Measurements from ENCODE around the gene NOSIP.
A peak's percentile ranks its signal among the peaks of the same experiment; 100 is the strongest.

NOSIP gene

DNA sequence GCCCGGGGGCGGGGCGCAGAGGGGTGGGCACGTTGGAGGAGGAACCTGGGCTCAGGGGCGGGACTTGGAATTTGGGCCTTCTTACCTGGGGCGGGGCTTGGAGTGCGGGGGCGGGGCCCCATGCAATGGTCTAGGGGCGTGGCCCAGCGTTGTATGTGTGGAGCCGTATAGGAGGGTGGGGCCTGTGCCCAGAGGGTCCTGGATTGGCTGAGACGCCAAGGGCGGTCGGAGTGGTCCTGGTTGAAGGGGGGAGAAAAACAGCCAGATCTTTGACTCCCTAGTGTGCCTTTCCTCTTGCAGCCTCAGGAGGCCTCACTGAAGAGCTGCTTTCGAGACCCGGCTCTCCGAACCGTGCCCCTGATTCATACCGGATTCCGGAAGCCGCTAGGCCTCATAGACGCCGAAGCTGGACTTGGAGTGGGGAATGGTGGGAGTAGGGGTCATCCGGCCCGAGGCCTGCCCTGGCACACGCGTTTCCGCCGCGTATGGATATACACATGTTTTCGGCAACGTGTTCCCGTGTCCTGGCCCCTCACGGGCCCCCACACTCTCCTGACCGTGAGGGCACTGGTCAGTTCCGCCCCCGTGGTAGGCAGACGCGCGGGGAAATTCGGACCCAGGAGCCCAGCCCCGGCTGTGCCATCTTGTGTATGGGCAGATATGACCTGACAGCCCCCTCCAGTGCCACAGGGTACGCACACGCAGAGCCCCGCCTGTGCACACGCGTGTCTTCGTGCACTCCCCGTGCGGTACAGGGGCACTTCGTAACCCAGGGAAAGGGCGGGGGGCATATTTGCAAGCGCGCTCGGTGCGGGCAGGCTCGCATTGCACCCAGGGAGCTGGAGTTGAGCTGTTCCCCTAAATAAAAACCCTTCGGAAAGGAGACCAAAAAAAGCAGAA lies 10.0 kb upstream of the NOSIP start:
- peak overlapping the region; percentile 99 for H3K27ac ChIP-seq
- TF ChIP-seq, protein P1, sequence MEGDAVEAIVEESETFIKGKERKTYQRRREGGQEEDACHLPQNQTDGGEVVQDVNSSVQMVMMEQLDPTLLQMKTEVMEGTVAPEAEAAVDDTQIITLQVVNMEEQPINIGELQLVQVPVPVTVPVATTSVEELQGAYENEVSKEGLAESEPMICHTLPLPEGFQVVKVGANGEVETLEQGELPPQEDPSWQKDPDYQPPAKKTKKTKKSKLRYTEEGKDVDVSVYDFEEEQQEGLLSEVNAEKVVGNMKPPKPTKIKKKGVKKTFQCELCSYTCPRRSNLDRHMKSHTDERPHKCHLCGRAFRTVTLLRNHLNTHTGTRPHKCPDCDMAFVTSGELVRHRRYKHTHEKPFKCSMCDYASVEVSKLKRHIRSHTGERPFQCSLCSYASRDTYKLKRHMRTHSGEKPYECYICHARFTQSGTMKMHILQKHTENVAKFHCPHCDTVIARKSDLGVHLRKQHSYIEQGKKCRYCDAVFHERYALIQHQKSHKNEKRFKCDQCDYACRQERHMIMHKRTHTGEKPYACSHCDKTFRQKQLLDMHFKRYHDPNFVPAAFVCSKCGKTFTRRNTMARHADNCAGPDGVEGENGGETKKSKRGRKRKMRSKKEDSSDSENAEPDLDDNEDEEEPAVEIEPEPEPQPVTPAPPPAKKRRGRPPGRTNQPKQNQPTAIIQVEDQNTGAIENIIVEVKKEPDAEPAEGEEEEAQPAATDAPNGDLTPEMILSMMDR (conservative IDR thresholded peaks at IDR 0.05) = 0 out of 2 replicates have a peak, but pooled peaks have one; percentile 12

DNA sequence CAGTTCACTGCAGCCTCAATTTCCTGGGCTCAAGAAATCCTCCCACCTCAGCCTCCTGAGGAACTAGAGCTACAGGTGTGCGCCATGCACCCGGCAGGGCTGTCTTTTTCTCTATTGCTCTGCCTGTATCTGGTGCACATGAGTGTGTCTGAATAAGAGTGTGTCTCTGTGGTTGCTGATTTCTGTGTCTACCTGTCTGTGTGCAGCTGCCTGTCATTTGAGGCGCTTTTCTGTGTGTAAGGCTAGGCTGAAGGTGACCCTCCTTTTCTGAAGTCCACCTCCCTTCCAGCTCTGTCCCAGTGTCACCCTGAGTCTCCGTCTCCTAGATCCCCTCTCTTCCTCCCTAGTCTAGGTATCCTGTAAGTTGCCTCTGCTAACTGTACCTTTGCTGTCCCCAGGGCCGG lies 9.1 kb upstream of the NOSIP start:
- TF ChIP-seq, protein P1 (conservative IDR thresholded peaks at IDR 0.05) = no peak
- H3K27ac ChIP-seq = peak overlapping the region; percentile 99

DNA sequence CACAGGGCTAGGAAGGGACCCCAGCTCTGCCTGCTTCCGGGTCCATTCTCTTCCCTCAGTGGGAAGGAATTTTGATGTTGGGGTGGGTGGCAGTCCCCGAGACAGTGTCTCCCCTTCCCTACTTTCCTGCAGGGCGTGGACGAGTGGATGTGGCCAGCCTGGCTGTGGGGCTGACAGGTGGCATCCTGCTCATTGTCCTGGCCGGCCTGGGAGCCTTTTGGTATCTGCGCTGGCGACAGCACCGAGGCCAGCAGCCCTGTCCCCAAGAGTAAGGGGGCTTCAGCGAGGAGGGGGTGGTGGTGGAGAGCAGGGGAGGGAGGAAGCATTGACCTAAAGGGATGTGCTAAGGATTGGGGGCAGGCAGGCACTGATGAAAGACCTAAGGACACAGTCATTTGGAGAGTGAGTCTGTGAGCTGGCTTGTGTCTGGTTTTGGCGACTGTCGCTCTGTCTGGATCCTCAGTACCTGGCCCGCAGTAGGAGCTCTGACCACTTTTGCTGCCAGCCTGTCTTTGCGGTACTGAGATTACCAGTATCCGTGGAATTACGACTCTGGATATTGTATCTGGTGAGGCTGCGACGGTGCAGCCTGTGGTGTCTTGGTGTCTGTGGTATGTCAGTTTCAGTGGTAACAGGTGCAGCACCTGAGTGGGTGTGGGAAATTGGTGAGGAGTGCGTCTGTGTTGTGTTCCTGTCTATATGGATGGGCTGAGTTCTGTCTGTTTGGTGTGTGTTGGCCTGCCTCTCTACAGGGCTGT lies 8.2 kb upstream of the NOSIP start:
- H3K27ac ChIP-seq = no peak overlapping the region
- TF ChIP-seq, protein P1 (conservative IDR thresholded peaks at IDR 0.05) = no peak

DNA sequence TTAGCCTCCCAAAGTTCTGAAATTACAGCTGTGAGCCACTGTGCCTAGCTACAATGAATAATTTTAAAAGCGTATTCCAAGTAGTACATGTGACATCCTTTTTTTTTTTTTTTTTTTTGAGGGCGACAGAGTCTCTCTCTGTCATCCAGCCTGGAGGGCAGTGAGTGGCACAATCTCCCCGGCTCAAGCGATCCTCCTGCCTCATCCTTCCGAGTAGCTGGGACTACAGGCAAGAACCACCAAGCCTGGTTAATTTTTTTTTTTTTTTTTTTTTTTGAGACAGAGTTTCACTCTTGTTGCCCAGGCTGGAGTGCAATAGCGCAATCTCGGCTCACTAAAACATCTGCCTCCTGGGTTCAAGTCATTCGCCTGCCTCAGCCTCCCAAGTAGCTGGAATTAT lies 6.9 kb upstream of the NOSIP start:
- TF ChIP-seq, protein P1 (conservative IDR thresholded peaks at IDR 0.05) = no peak
- no peak overlapping the region for H3K27ac ChIP-seq

DNA sequence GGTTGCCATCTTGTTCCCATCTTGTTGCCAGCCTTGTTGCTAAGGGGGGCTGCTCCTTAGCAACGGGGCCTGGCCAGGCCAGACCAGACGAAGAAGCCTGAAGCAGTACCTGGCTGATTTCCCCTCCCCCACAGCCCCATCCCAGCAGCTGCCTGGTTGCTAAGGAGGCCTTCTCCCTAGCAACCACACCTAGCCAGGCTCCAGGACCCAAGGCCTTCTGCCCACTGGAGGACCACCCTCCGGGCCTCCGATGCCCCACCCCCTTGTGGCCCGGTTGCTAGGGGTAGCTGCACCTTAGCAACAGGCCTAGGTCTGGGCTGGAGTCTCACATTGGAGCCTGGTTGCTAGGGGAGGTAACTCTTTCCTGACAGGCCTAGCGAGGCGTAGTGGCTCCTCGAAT lies 4.7 kb upstream of the NOSIP start:
- TF ChIP-seq, protein P1 (conservative IDR thresholded peaks at IDR 0.05) = no peak
- no peak overlapping the region for H3K27ac ChIP-seq

DNA sequence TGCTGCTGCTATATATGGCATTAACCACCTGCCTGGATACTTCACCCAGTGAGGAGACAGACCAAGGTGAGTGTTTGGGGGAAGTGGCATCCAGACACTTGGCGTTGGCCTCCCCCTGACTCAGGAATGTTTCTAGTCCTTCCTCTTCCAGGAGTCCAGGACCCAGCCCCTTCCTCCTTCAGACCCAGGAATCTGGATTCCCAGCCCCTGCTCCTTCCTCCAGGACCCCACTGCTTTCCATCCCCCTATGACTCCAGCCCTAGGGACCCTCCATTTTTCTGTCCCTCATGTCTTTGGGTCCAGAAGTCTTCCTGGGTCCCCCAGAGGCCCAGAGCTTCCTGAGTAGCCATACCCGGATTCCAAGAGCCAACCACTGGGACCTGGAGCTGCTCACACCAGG lies 2.9 kb upstream of the NOSIP start:
- H3K27ac ChIP-seq = no peak overlapping the region
- TF ChIP-seq, protein P1 (conservative IDR thresholded peaks at IDR 0.05) = no peak

DNA sequence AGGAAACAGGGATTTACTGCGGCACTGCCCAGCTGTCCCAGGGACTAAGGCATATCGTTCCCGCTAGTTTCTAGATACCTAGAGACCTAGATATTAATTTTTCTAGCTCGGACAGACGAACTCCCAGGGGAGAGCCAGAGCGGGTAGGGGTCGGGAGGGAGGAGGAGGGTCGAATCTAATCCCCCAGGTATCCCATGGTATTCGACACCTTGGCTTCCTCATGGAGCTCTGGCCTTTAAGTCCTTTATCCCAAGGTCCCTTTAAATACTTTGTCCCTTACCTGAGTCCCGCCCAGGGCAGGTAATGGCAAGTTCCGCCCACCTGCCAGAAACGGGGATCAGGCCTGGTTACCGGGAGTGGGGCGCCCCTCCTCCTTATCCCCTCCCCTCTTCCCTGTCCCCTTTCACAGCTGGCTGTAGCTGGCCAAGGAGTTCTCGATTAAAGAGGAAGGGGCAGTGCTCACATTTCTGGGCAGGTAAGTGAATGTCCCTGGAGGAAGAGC lies 702 bp upstream of the NOSIP start, which contains the start of gene PRRG2:
Gene PRRG2 (plus strand): TSS at position 310 of the 502 bp plus-strand sequence. CDS start 1,904 bp downstream, outside the sequence.
- TF ChIP-seq, protein P1 (conservative IDR thresholded peaks at IDR 0.05) = no peak
- peak within 1 kb of the TSS; percentile 79 for H3K27ac ChIP-seq

Measured in VCaP (cell line).